GM18868 (cell line): ENCODE data around the gene SLC23A3.
A peak's percentile ranks its signal among the peaks of the same experiment; 100 is the strongest.

Experiments used
- ATAC-seq: cut with Tn5 transposase; IDR thresholded peaks from one replicate; pipeline ENCODE4 v1.9.1; 2021; ENCODE audit warnings: mild to moderate bottlenecking, moderate library complexity; ENCODE audit not compliant: unreplicated experiment

SLC23A3 gene, protein sequence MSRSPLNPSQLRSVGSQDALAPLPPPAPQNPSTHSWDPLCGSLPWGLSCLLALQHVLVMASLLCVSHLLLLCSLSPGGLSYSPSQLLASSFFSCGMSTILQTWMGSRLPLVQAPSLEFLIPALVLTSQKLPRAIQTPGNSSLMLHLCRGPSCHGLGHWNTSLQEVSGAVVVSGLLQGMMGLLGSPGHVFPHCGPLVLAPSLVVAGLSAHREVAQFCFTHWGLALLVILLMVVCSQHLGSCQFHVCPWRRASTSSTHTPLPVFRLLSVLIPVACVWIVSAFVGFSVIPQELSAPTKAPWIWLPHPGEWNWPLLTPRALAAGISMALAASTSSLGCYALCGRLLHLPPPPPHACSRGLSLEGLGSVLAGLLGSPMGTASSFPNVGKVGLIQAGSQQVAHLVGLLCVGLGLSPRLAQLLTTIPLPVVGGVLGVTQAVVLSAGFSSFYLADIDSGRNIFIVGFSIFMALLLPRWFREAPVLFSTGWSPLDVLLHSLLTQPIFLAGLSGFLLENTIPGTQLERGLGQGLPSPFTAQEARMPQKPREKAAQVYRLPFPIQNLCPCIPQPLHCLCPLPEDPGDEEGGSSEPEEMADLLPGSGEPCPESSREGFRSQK

DNA sequence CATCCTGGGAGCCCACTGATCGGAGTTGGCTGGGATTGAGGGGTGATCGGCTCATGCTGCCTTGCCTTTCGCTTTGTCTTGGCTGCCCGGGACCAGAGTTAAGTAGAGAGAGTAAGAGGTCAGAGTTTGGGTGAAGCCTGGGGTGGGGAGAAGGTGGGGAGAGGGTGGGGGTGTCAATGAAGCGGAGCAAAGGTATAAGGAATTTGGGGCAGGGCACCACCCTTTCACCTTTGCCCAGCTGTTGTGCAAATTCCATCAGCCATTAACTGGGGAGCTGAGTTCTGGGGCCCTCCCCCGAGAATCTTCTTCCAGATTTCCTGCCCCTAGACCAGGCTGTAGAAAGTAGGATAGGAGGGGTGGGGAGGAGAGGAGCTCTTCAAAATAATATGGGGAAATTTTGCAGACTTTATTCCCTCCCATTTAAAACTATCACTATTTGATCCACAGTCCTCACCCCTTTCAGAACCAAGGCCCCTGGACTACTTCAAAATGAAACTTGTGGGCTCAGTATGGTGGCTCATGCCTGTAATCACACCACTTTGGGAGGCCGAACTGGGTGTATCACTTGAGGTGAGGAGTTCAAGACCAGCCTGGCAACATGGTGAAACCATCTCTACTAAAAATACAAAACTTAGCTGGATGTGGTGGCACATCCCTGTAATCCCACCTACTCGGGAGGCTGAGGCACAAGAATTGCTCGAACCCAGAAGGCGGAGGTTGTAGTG is at the start of gene SLC23A3:
Gene SLC23A3, minus strand, starts transcription at position 100 of the 725 bp plus-strand sequence. Its CDS starts 45 bp downstream, at position 55.
- ATAC-seq: no peak

DNA sequence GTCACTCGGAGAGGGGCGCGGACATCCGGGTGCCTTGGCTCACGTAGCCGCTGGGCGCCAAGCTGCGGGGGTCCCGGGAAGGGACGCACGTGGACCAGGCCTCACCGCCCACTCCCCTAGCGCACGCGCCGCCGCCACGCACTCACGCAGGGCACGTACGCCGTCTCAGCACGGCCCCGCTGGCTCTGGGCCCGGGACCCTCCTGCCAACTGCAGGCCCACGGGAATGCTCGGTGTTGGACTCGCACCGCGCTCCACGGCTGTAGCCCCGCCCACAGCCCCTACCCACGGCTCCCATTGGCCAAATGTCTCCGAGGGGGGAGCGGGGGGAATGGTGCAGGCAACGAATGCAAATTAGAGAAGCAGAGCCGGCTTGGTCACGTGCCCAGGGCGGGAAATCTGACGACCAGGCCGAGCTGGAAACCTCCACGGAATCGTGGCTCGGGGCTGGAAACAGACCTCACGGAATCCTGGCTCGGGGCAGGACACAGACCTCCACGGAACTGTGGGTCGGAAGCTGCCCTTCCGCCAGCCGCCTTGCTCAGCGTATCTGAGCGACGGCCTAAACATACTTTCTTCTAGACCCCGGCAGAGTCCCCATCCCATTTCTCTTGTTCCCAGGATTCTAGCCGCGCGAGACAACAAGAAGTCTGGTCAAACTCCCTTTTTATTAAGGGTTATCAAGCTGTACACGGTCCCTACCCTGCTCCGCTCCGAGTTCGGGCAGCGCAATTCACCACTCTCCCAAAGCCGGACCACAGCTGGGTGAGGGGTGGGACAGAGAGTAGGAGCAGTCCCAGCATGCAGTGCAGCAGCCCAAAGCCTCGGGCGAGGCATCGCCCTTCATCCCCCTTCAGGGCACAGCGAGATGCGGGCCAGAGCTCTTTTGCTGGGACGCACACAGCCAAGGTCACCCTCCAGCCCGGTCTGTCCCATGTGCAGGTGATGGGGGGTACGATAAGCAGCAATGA is 49.2 kb upstream of the SLC23A3 start, which contains the start of gene ABCB6:
Gene ABCB6, minus strand, starts transcription at position 227 of the 970 bp plus-strand sequence. CDS start 285 bp downstream, outside the sequence.
- ATAC-seq: peak; percentile 75

DNA sequence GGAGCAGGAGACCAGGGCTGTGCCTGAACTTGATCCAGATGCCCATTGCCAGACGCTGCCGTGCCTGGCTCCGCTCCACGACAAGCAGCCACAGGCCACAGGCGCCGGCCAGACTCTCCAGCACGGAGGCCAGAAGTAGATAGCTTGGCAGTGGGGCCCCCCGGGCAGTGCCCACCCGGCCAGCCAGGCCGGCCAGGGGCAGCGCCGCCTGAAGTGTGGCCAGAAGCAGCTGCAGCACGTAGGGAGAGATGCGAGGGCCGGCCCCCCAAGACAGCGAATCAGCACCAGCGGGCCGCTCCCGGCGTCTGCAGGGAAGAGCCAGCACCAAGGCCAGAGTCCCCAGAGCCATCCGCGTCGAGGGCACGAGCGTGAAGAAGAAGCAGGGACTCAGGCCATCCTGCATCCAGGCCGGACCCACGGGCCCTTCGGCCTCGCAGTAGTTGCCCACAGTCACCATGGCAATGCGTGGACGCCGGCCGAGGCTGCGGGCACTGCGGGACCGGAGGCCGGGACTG is 48.4 kb upstream of the SLC23A3 start:
- ATAC-seq: peak; percentile 25

DNA sequence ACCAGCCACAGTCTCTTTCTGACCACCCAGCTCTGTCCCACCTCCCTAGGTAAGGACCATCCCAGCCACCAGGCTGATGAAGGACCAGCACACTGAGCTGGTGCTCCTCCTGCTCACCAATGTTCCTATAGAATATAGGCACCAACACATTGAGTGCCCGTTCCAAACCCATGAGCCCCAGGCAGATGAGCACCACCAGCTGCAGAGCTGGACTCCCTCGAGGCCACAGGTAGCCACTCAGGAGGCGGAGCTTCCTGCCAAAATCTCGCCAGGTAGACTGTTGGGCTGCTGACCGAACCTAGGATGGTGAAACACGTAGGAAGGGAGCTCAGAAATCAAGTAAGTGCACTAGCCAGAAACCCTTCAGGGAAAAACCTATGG is 46.7 kb upstream of the SLC23A3 start:
- ATAC-seq: no peak

DNA sequence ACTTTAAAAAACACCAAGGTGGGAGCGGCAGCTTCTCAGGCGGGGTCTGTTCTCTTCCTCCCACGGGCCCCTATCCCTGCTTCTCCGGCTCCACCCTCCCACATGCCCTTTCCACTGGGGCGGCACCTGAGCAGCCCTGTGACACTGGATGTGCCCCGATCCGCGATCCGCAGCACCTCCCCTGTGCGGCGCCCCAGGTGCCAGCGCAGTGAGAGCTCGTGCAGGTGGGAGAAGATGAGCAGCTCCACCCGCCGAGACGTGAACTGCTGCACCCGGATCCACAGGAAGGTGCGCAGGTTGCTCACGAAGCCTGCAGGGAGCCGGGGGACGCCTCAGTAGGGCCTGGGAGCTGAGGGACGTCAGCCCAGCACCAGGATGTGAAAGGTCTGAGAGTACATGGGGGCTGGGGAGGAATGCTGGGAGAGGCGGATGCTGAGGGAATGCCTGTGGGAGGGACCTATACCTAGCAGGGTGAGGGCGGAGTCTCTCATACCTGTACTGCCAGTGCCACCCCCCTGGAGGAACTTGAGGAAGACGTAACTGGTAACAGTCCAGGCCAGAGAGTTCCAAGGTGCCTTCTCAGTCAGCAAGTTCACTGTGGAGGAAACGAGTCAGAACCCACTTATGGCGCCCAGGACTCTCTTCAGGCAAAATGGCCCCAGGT is 46.2 kb upstream of the SLC23A3 start:
- ATAC-seq: no peak

DNA sequence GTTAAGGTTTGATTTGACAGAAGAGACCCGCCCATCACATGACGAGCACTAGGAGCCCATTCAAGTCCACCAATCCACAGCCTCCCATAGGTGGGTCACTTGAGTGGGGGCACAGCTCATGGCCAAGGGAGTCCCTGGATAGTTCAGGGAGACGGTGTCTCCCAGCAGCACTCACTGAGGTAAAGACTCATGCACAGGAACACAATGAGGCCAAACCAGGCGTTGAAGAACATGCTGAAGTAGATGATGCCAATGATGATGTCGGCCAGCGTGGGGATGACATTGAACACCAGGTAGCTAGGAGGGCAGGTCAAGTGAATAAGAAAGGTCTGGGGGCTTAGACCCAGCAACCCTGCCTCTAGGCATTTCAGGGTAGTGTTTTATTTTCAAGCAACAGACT is 45.0 kb upstream of the SLC23A3 start:
- no peak for ATAC-seq

DNA sequence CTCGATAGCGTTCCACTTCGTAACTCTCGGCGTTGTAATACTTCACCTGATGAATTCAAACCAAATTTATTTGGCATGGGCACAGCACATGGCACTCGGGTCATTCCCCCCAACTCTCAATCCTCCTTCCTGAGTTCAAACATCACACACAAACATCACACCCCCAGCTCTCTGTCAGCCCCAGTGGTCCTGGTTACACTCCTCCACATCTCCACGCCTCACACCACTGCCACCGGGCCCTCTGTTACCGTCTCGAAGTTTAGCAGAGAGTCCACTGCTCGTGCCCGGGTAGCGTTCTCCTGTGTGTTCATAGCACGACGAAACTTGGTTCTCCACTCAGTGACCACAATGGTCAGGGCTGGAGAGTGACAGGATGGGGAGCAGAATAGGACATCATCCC is 44.3 kb upstream of the SLC23A3 start:
- no peak for ATAC-seq

DNA sequence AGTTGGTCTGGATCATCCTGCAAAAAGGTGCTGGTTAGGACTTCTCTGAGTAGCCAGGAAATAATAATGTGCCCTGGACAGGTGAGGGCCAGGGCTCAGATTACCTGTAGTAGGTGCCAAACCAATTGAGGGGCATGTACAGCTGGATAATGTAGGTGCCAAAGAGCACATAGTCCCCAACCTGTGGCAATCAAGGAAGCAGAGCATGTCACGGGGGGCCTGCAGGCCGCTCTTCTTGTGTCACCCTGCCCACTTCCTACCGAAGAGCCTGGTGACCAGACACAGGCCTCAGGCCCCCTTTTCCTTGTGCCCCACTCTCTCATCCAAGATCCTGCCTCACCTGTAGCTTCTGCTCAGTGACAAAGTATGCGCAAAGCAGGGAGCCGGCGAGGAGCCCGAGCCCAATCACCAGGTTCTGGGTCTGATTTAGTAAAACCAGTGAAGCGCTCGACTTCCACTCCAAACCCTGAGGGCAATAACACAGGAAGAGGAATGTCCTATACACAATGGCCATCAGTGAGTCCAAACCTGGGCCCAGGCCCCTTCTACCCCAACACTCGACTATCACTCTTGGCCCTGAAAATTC is 43.8 kb upstream of the SLC23A3 start:
- ATAC-seq: no peak

DNA sequence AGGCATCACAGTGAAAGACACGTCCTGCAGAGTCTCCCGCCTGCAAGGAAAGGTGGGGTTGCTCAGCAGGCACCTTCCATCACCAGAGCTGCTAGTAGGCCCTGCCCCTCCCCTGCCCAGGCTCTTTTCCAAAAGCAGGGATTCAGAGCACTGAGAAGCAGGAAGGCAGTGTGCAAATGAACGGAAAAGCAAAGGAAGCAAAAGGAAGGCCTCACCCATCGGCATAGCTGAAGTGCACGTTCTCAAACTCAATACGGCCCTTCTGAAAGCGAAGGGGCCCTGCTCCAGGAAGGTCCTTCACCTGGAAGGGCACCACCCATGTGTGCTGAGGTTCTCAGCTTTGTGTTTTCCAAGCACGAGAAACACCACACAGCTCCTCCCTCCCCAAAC is 43.2 kb upstream of the SLC23A3 start:
- no peak for ATAC-seq

DNA sequence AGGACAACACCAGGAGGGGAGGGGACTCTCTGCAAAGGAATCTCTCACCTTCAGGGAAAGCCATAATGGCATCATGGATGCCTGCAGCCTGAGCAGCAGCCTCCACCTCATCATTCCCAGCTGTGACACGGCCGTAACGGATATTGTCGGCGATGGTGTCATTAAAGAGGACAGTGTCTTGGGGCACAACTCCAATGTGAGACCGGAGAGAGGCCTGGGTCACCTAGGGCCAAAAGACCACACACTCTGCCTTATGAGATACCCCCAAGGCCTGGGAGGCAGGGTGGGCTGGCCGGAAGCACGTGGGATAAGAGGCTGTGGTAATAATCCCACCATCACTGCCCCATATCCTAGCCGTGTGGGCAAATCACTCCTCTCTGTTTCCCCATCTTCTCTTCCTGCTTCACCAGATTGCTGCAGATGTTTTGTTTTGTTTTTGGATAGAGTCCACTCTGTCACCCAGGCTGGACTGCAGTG is 41.1 kb upstream of the SLC23A3 start:
- no peak for ATAC-seq

DNA sequence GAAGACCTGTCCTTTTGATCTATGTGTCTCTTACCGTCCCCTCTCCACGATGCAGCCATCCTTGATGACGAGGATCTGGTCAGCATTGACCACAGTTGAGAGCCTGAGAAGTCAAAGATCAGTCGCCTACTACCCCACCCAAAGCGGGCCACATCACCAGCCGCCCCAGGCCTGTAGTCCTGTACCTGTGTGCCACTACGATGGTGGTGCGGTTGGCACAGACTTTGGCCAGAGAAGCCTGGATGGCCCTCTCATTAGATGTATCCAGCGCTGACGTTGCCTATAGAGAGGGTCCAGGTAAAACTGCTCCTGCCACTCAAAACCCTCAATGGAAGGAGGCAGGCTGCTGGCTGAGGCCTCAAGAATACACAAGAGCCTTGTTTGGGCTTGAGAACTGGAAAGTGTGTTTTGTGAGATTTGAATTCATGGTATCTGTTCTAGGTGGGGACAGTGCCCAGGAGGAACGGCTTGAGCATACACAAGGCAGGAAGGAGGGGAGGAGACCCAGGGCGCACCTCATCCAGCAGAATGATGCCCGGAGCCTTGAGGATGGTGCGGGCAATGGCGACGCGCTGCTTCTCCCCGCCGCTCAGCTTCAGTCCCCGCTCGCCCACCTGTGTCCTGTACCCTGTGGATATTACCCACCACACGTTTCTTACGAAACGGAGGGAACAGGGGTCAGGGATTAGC is 40.5 kb upstream of the SLC23A3 start:
- ATAC-seq: no peak

DNA sequence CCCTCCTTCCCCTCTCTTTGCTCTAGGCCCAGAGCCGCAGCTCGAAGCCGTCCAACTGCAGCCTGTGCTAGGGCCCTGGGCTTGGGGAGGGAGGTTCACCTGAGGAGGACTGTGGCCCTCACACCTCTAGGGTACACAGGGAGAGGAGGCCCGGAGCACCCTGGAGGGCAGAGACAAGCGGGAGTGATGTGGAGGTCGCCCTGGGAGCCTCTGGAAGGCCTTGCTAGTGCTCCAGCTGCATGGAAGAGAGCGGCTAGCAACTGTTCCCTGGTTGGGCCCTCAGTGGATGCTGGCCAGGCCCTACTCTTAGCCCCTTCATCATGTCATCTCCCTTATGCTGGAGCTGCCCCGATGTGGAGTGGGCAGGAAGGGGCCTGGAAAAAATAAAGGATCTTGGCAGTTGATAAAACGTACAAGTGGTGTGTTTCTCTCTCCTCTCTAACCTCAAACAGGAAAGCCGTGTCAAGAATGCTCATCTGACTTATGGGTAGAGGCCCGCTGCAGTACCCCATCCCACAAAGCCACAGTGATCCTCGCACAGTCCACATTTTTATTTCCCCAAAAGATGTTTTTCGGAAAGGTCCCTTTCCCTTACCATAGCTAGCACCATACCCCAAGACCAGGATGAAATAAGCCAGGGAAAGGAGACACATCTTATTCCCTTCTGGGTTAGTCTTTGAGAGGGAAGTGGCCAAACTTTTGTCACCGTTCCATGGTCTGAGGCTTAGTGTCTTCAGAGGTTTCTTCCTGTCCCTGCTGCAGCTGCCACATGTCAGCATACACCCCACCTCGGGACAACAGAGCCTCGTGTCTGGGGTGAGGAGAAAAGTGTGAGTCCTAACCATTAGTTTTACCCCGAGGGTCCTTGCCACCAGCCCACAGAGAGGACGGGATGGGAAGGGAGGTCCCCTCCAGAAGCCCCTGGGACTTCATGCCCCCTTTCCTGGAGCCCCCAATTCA is 39.7 kb upstream of the SLC23A3 start:
- no peak for ATAC-seq

DNA sequence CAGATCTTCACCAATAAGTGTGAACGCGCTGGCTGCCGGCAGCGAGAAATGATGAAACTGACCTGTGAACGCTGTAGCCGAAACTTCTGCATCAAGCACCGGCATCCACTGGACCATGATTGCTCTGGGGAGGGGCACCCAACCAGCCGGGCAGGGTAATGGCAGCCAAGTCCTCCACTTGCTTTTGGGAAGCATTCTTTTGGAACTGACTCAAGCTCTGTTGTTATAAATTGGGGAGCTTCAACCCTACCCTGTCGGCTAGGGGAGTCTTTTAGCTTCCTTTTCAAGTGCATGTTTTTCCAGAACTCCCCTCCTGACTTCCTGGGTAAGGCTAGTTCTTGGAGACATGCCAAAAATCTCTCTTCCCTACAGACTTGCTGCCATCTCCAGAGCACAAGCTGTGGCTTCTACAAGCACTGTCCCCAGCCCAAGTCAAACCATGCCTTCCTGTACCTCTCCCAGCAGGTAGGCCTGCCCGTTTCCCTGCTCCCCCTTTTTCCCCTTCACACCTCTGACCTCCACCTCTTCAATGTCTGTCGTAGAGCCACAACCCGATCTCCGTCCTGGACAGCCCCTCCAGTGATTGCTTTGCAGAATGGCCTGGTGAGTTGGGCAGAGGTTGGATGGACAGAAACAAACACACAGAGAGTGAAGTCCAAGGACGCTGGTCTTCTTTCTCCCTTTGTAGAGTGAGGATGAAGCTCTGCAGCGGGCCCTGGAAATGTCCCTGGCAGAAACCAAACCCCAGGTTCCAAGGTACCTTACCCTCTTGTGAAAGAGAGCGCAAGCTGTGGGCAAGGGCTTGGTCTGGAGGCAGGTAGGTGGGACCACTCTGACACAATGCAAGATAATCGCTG is 38.3 kb upstream of the SLC23A3 start:
- no peak for ATAC-seq

DNA sequence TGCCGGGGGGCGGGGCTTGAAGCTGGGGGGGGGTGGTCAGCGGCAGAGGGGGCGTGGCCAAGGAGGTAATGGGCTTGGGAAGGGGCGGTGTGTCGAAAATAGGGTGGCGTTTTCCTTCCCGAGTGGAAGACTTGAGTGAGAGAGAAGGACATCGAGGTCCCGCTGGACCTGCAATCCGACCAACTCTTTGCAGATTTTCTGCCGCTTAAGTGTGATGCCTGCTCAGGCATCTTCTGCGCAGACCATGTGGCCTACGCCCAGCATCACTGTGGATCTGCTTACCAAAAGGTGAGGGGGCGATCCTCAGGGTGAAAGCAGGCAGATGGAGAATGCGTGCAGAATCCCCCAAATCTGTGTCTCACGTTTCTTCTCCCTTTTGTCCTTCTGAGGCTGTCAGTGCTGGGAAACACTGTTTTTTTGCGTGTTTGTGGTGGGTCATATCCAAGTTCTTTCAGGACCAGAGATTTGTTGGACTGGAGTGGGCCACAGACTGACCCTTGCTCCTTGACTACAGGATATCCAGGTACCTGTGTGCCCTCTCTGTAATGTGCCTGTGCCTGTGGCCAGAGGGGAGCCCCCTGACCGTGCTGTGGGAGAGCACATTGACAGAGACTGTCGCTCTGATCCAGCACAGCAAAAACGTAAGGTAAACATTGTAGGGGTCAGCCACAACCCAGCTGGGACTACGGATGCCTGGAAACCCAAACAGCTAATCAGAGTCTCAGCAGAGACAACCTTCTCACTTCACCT is 37.5 kb upstream of the SLC23A3 start:
- no peak for ATAC-seq

DNA sequence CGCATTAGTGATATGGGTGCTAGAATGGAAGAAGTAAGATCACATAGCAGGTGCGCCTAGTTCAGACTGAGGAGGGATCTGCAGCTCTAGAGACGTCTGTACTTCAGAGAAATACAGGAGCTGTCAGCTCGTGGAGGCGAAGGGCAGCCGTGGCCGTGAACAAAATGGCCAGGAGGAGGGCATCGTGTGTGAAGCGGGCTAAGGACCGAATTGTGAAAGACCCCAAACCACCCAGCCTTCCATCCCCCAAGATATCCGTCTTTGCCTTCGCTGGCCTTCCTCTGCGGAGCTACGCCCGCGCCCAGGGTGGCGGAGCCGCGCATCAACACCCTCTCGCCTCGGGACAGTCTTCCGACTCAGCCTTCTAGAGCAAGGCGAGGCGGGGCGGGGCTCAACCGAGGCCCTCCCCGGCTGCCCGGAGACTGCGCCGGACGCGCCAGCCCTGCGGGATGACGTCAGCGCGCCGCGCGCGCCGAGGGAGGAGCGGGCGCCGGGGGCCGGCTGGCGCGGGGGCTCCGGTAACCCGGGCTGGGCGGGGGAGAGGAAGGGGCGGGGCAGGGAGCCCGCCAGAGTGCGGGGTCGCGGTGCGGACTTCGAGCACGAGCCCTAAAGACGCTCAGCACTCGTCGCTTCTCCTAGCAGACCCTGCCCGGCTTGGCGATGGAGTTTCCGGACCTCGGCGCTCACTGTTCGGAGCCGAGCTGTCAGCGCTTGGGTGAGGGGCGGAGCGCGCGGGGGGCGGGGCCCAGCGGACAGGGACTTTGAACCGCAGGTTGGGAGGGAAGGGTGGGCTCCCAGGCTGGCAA is 36.7 kb upstream of the SLC23A3 start, which contains the start of gene ZFAND2B:
Gene ZFAND2B, plus strand, starts transcription at position 455 of the 806 bp plus-strand sequence. Its CDS starts 206 bp downstream, at position 661.
- peak; percentile 97 for ATAC-seq
